ENCODE results near the gene C2CD2L.
"Not testable (repeated sequence)": the region's sequence is repeated elsewhere in the genome, so short reads cannot be mapped to it uniquely, and the experiment has no call there.

The C2CD2L gene

DNA sequence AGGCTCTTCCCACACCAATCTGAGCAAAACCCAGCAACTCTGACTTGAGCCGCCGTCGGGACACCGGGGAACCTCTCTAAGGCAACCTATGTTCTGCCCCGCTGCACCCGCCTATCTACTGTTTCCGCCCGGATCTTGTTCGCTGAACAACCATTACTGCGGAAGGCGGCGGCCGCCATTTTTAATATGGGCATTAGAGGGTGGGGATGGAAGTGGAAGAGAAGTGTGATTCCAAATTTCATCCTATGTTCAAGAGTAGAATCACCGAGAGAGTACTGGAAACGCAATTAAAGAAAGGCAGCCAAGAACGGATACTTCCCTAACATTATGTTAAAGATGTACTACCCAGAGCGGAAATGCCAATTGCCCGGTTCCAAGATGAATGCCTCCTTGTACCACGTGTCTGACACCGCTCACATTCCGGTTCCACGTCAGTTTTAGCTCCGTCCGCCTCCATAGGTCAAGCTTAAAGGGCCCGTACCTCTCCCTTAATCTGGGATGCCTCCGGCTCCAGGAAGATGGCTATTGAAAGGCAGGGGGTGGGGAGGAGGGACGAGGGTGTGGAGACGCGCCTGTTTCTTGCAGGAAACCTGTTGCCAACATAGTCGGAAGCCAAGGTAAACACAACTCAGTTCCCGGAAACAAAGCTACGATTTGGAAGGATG is 5.3 kb upstream of the C2CD2L start, which contains the start of gene DPAGT1:
TSS of gene DPAGT1 (minus strand) at position 95 of the 665 bp plus-strand sequence. CDS start 198 bp downstream, outside the sequence.
- peak within 1 kb of the TSS; percentile 95 for H3K27ac Mint-ChIP-seq
- no peaks in the 10 kb centered on the region for H3K27me3 Mint-ChIP-seq
- no peaks in the 10 kb centered on the region for H3K9me3 Mint-ChIP-seq
- peaks cover 12% of the 10 kb centered on the region for H3K36me3 Mint-ChIP-seq
- peak within 1 kb of the TSS; percentile 90 for H3K4me3 Mint-ChIP-seq
- H3K4me1 Mint-ChIP-seq: peaks cover 25% of the 10 kb centered on the region
- DNase-seq (ENCODE audit: low spot score in 2 of 2) (peak; percentile 73 to 75), ATAC-seq (ENCODE audit: low read depth) (peak; percentile 85)

DNA sequence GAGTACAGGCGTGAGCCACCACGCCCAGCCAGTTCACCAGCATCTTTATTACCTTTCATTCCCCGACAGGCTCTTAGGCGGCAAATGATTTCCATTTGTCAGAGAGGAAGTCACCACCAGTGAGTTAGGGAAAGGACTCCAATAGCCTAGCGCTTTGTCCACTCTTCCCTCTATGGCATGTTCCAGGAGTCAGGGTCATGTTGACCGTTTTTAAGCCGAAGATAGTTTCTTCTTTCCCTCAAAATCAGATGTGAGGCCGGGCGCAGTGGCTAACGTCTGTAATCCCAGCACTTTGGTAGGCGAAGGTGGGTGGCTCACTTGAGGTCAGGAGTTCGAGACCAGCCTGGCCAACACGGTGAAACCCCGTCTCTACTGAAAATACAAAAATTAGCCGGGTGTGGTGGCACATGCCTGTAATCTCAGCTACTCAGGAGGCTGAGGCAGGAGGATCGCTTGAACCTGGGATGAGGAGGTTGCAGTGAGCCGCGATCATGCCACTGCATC is 3.9 kb upstream of the C2CD2L start:
- peak overlapping the region; percentile 90 for H3K4me3 Mint-ChIP-seq
- DNase-seq (ENCODE audit: low spot score in 2 of 2); ATAC-seq (ENCODE audit: low read depth); H3K36me3 Mint-ChIP-seq; H3K9me3 Mint-ChIP-seq; H3K27me3 Mint-ChIP-seq: not testable (repeated sequence)
- H3K27ac Mint-ChIP-seq: peak overlapping the region; percentile 95
- peaks cover 19% of the 10 kb centered on the region for H3K4me1 Mint-ChIP-seq

DNA sequence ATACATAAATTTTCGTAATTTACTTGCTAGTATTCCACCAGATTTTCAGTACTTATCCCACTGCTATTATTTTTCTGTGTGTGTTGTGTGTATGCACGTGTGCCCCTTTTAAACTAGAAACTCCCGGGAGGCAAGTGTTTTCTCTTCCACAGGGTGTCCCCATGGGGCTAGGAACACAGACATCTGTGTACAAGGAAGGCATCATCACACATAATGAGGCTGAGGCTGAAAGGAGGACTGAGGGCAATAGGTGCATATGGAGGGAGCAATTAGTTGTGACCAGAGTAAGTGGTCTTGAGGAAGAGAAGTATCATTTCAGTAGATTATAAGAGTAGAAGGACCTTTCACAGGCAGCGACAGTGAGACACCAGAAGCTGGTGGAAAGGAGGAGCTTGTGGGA is 3.4 kb upstream of the C2CD2L start:
- H3K27me3 Mint-ChIP-seq: no peaks in the 10 kb centered on the region
- peaks cover 24% of the 10 kb centered on the region for H3K4me1 Mint-ChIP-seq
- no peak overlapping the region for H3K27ac Mint-ChIP-seq
- H3K9me3 Mint-ChIP-seq: no peaks in the 10 kb centered on the region
- DNase-seq (ENCODE audit: low spot score in 2 of 2): no peak
- H3K36me3 Mint-ChIP-seq: peaks cover 2% of the 10 kb centered on the region
- H3K4me3 Mint-ChIP-seq: no peak overlapping the region
- no peak for ATAC-seq (ENCODE audit: low read depth)

DNA sequence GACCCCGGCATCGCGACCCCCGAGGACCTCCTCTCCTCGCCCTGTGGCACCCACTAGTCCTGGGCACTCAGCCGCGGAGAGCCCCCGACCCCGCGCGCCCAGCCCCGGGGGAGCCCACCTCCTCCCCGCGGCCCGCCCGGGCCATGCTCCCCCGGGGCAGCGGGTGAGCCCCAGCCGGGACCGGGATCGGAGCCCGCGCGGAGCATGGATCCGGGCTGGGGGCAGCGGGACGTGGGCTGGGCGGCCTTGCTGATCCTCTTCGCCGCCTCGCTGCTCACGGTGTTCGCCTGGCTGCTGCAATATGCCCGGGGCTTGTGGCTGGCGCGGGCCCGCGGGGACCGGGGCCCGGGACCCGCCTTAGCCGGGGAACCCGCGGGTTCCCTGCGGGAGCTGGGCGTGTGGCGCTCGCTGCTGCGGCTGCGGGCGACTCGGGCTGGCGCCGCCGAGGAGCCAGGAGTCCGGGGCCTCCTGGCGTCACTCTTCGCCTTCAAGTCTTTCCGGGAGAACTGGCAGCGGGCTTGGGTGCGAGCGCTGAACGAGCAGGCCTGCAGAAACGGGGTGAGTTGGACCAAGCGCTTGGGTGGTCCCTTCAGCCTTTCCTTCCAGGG is 498 bp downstream of the C2CD2L start:
- H3K4me1 Mint-ChIP-seq: peaks cover 24% of the 10 kb centered on the region
- peaks cover 7% of the 10 kb centered on the region for H3K36me3 Mint-ChIP-seq
- no peaks in the 10 kb centered on the region for H3K27me3 Mint-ChIP-seq
- no peaks in the 10 kb centered on the region for H3K9me3 Mint-ChIP-seq
- no peak for DNase-seq (ENCODE audit: low spot score in 2 of 2)
- ATAC-seq (ENCODE audit: low read depth): peak; percentile 10
- H3K4me3 Mint-ChIP-seq: peak overlapping the region; percentile 85
- peak overlapping the region; percentile 81 for H3K27ac Mint-ChIP-seq

DNA sequence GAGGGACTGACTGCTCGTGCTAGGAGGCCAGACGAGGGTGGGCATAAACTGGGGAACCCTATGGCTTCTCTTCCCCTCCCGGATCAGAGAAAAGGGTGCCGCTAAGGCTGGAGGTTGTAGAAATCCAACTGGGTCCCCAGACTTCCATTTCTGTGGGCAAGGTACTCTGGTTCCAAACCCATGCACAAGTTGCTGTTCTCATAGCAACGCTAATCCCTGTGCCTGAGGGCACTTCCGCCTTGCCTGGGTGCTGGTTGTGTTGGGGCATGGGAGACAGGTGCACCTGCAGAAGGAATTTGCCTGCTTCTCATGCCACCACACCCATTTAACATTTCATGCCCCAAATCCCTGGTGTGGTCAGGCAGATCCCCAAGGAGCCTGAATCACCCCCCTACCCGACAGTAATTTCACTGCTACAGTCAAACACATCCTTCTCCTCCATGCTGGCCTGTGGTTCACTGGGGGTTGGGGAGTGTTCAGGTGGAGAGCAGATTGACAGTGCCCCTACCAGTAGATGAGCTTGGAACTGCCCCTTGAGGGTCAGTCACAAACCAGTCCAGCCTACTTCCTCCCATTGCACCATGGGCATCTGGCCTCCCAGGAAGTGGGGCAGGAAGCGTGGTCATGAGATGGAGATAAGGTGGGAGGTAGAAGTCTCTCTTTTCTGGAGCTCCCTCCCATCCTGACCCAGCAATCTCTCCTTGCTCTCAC is 1.2 kb downstream of the C2CD2L start:
- peak overlapping the region; percentile 13 for H3K27ac Mint-ChIP-seq
- no peaks in the 10 kb centered on the region for H3K9me3 Mint-ChIP-seq
- ATAC-seq (ENCODE audit: low read depth) (no peak), DNase-seq (ENCODE audit: low spot score in 2 of 2) (no peak)
- H3K27me3 Mint-ChIP-seq: no peaks in the 10 kb centered on the region
- peak overlapping the region; percentile 82 for H3K4me3 Mint-ChIP-seq
- H3K36me3 Mint-ChIP-seq: peaks cover 12% of the 10 kb centered on the region
- peaks cover 24% of the 10 kb centered on the region for H3K4me1 Mint-ChIP-seq

DNA sequence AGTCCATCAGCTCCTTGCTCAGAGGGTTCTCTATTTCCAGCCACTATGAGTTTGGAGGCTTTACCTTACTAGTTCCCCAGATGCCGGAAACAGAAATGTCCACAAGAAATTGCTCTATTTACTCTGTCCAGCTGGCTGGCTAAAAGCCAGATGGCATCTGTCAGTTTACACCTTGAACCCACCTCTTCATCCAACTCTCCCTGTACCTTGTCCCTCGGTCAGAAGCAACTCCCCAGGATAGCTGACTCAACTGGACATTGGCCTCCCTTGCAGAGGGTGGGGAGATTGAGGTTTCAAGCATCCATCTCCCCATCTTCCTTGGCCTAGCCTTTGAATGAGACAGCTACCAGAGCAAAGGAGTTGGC is 1.7 kb downstream of the C2CD2L start:
- H3K36me3 Mint-ChIP-seq: peaks cover 13% of the 10 kb centered on the region
- no peaks in the 10 kb centered on the region for H3K27me3 Mint-ChIP-seq
- H3K9me3 Mint-ChIP-seq: no peaks in the 10 kb centered on the region
- DNase-seq (ENCODE audit: low spot score in 2 of 2): no peak
- peak overlapping the region; percentile 55 for H3K27ac Mint-ChIP-seq
- no peak for ATAC-seq (ENCODE audit: low read depth)
- H3K4me1 Mint-ChIP-seq: peaks cover 24% of the 10 kb centered on the region
- H3K4me3 Mint-ChIP-seq: peak overlapping the region; percentile 82

DNA sequence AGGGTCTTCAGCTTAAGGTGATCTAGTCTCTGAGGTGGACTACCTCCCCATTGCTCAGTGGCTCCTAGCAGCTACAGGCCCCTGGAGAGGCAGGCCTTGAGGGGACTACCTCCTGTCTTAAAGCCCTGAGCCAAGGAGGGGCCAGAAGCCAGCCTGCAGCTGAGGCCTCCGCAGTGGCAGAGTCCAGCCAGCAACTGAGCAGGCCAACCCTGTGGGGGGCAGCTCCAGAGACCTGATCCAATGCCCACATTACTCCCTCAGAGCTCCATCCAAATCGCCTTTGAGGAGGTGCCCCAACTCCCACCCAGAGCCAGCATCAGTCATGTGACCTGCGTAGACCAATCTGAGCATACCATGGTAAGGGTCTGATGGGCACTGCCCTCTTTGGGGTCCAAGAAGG is 2.7 kb downstream of the C2CD2L start:
- DNase-seq (ENCODE audit: low spot score in 2 of 2): no peak
- no peaks in the 10 kb centered on the region for H3K27me3 Mint-ChIP-seq
- H3K27ac Mint-ChIP-seq: no peak overlapping the region
- H3K4me1 Mint-ChIP-seq: peaks cover 24% of the 10 kb centered on the region
- no peaks in the 10 kb centered on the region for H3K9me3 Mint-ChIP-seq
- H3K4me3 Mint-ChIP-seq: no peak overlapping the region
- ATAC-seq (ENCODE audit: low read depth): no peak
- peaks cover 17% of the 10 kb centered on the region for H3K36me3 Mint-ChIP-seq

DNA sequence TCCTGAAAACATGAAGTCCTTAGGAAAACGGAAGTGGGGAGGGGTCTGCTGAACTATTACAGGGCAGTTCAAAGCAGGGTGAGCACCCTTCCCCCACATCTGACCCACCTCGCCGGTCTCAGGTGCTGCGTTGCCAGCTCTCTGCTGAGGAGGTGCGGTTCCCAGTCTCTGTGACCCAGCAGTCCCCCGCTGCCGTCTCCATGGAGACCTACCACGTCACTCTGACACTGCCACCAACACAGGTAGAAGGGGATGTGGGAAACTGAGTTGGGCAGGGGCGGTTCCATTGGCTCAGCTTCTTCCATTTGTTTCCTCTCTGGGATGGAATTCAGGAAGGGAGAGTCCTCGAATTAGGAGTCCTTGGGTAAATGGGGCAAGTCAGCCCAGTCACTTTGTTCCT is 3.3 kb downstream of the C2CD2L start:
- DNase-seq (ENCODE audit: low spot score in 2 of 2) (no peak), ATAC-seq (ENCODE audit: low read depth) (no peak)
- no peaks in the 10 kb centered on the region for H3K27me3 Mint-ChIP-seq
- H3K4me3 Mint-ChIP-seq: no peak overlapping the region
- no peaks in the 10 kb centered on the region for H3K9me3 Mint-ChIP-seq
- peaks cover 21% of the 10 kb centered on the region for H3K36me3 Mint-ChIP-seq
- peaks cover 24% of the 10 kb centered on the region for H3K4me1 Mint-ChIP-seq
- no peak overlapping the region for H3K27ac Mint-ChIP-seq

DNA sequence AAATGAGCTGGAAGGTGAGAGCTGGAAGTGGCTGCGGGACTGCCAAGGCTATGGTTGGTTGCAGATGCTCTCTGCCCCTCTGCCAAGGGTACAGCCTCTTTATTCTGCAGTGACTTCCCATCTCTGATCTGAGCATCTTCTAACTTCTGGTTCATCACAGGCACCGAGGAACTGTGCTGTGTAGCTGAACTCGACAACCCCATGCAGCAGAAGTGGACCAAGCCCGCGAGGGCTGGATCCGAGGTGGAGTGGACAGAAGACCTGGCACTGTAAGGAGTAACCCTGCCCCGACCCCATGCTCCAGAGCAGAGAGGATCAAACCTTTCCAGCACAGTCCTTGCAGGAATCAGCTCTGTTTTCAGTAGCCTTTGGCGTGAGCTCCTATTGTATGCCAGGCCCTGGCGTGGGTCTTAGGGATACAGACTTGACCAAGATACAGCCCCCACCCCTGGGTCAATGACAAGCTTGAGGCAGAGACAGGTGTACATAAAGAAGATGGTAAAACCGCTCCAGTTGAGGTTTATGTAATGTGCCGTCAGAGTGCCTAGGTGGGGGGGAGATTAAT is 4.3 kb downstream of the C2CD2L start:
- no peaks in the 10 kb centered on the region for H3K27me3 Mint-ChIP-seq
- H3K36me3 Mint-ChIP-seq: peaks cover 27% of the 10 kb centered on the region
- H3K27ac Mint-ChIP-seq: no peak overlapping the region
- no peak overlapping the region for H3K4me3 Mint-ChIP-seq
- no peak for ATAC-seq (ENCODE audit: low read depth)
- H3K4me1 Mint-ChIP-seq: peaks cover 24% of the 10 kb centered on the region
- H3K9me3 Mint-ChIP-seq: no peaks in the 10 kb centered on the region
- DNase-seq (ENCODE audit: low spot score in 2 of 2): no peak

DNA sequence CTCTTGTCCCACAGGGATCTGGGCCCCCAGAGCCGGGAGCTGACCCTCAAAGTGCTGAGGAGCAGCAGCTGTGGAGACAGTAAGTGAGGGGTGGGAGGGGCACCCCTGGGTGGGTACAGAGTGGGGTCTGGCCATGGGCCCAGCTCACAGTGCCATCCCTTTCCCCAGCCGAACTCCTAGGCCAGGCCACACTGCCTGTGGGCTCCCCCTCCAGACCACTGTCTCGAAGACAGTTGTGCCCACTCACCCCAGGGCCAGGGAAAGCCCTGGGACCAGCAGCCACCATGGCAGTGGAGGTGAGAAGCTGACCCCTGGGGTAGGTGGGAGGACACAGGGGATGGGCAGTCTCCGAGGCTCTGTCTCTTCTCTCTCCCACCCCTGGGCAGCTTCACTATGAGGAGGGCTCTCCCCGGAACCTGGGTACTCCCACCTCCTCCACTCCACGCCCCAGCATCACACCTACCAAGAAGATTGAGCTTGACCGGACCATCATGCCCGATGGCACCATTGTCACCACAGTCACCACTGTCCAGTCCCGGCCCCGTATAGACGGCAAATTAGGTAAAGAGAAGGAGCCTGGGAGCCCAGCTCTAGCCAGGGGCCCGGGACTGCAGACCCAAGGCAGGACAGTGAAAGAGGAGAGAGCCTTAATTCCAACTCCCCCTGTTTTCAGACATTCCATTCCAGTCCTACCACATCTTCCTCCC is 5.3 kb downstream of the C2CD2L start:
- no peak overlapping the region for H3K27ac Mint-ChIP-seq

DNA sequence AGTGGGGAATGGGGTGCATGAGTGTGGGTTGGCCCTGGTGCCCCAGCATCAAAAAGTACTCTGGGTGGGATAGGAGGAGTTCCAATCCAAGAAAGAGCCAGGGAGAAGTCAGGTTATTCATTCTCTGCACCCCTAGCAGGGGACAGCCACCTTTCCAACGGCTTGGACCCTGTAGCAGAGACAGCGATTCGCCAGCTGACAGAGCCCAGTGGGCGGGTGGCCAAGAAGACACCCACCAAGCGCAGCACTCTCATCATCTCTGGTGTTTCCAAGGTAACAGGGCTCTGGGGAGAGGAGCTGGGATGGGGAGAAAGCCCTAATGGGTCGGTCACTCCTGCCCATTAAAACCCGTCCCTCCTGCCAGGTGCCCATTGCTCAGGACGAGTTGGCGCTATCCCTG is 6.6 kb downstream of the C2CD2L start:
- Mint-ChIP-seq H3K36me3 (peaks cover 27% of the 10 kb centered on the region), H3K27ac (no peak overlapping the region), H3K4me1 (peaks cover 13% of the 10 kb centered on the region), H3K4me3 (no peak overlapping the region), H3K9me3 (no peaks in the 10 kb centered on the region), H3K27me3 (no peaks in the 10 kb centered on the region)
- DNase-seq (ENCODE audit: low spot score in 2 of 2): no peak
- no peak for ATAC-seq (ENCODE audit: low read depth)

More for the DNA sequence above, 5.3 kb downstream of the C2CD2L start:
- DNase-seq (ENCODE audit: low spot score in 2 of 2): no peak
- Mint-ChIP-seq H3K4me1 (peaks cover 19% of the 10 kb centered on the region), H3K27me3 (no peaks in the 10 kb centered on the region), H3K9me3 (no peaks in the 10 kb centered on the region), H3K4me3 (no peak overlapping the region), H3K36me3 (peaks cover 27% of the 10 kb centered on the region)
- no peak for ATAC-seq (ENCODE audit: low read depth)

DNA sequence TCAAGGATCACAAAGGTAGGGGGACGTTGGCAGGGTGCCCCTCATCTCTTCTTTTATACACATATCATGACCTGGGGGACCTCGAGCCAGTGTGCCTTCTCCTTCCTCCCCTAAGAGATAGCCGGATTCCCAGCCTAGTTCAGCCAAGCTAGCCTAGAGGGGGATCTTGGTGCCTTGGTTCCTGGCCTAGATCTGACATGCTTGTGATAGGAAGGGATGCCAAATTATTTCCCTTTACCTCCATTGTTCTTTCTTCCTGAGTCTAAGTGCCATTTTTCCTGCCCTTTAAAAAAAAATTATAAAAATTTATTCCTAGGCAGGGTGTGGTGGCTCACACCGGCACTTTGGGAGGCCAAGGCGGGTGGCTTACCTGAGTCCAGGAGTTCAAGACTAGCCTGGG is 7.2 kb downstream of the C2CD2L start:
- Mint-ChIP-seq H3K4me3 (no peak overlapping the region), H3K36me3 (peaks cover 27% of the 10 kb centered on the region)

DNA sequence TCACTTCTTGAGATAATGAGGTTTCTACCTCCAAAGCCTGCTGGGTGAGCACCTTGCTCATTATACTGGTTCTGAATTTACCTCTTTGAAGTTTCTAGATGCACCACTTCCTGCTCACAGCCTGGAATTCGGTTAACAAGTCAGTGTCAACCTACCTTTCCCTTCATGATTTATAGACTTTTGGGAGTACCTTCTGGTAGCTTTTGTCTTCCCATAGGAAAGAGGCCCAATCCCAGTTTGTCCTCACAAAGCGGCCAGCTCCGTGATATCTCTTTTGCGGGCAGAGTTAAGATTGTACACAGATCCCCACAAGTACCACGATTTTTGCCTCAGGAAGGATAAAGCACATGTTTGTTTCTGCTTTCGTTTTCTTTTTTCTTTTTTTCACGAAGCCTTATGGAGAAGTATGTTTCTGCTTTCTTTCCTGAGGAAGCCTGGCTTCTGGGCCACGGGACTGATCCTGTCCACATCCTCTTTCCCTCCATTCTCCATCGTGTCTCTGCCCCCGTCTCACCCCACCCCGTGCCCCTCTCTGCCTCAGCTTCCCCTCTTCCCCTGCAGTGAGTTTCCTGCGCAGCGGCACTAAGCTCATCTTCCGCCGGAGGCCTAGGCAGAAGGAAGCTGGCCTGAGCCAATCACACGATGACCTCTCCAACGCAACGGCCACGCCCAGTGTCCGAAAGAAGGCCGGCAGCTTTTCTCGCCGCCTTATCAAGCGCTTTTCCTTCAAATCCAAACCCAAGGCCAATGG is 8.5 kb downstream of the C2CD2L start:
- DNase-seq (ENCODE audit: low spot score in 2 of 2) (no peak), ATAC-seq (ENCODE audit: low read depth) (no peak)
- Mint-ChIP-seq H3K27ac (no peak overlapping the region), H3K4me3 (no peak overlapping the region), H3K36me3 (peaks cover 25% of the 10 kb centered on the region), H3K4me1 (peaks cover 6% of the 10 kb centered on the region), H3K27me3 (no peaks in the 10 kb centered on the region), H3K9me3 (no peaks in the 10 kb centered on the region)

More for the DNA sequence above, 7.2 kb downstream of the C2CD2L start:
- no peak for DNase-seq (ENCODE audit: low spot score in 2 of 2)
- no peak overlapping the region for H3K27ac Mint-ChIP-seq
- no peak for ATAC-seq (ENCODE audit: low read depth)
- no peaks in the 10 kb centered on the region for H3K27me3 Mint-ChIP-seq
- H3K4me1 Mint-ChIP-seq: peaks cover 7% of the 10 kb centered on the region
- no peaks in the 10 kb centered on the region for H3K9me3 Mint-ChIP-seq

Data from memory B cell (primary cell).